Right forelimb (tissue), 1 donor: ENCODE results near the gene MAST3.
A peak's percentile ranks its signal among the peaks of the same experiment; 100 is the strongest.

Experiments
- DNase-seq: peaks from one replicate; pipeline ENCODE4 v3.0.0-alpha.2; 2018

MAST3 gene

DNA sequence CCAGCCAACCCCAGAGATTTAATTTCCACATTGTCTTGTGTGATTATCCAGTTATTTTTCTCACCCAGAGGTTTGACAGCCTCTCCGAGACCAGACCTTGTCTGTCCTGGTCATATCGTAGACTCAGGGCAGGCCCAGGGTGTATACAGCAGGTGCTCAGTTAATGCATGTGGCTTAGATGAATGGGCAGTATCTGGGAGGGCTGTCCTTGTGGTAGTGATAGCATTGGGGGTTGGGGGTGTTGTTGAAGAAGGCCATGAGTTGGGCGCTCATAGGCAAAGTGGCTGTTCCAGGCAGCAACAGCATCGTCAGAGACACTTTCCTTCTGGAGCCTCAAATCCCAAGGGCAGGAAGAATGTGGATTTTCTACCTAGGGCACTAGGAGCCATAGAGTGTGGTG is 16.9 kb downstream of the MAST3 start:
- no peak for DNase-seq

DNA sequence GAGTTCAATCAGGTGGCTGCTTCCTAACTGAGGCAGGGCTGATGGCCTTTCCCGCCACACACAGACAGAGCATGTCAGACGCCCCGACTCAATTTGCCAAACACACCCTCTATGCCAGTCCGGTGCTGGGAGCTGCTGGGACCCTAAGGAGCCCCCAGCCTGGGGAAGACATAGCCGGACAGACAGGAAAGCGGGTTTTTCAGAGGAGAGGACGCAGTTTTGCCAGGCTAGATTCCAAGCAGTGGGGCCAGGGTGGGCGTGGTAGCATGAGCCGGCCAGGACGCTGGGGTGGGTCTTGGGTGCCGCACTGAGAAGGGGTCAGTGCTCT is 19.8 kb downstream of the MAST3 start:
- no peak for DNase-seq

DNA sequence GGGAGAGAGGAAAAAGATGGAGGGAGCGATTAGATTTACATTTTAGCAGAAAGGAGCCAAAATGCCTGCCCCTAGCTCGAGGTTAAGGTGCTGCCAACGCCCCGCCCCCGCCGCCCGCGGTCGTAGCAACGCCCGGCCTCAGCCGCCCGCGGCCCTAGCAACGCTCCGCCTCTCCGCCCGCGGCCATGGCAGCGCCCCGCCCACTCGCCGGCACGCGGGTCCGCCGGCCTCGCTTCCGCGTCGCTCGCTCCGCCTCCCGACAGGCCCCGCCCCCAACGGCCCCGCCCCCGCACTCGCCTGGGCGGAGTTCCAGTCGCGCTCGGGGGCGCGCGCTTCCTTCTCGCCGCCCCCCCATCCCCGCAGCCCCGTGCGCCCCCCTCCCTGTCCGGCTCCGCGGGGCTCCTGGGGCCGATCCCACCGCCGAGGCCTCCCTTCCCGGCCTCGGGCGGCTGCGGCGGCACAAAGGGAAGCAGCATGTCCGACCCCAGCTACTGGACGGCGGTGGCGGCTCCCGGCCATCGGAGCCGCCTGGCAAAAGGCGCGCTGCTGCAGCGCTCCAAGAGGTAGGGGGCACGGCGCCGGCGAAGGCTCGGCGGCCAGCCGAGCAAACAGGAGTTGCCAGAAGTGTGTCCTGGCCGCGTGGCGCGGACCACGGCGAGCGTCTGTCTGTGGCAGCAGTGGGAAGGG is 20.3 kb downstream of the MAST3 start:
- DNase-seq, result peak; percentile 94

DNA sequence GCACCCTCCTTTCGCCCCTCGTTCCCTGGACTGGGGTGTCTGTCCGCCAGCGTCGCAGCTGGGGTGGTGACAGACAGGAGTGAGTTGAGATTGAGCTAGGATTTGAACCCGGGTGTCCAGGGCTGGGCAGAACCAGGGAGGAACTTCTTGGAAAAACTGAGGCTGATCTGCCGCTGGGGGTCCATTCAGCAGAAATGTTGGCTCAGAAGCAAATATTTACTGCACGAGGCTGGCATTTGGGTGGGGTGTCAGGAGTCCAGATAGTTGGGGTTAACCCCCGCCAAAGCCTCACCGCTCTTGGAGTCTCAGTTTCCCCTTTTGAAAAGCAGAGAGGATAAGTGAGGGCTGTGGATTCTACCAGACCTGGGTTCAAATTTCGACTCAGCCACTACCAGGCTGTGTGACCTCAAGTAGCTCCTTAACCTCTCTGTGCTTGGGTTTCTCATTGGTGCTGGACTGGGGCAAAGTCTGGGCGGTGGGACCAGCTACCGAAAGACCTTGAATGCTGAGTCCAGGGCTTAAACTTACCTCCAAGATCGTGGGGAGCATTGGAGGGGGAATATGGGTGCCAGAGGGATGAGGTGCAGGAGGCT is 20.9 kb downstream of the MAST3 start:
- no peak for DNase-seq

DNA sequence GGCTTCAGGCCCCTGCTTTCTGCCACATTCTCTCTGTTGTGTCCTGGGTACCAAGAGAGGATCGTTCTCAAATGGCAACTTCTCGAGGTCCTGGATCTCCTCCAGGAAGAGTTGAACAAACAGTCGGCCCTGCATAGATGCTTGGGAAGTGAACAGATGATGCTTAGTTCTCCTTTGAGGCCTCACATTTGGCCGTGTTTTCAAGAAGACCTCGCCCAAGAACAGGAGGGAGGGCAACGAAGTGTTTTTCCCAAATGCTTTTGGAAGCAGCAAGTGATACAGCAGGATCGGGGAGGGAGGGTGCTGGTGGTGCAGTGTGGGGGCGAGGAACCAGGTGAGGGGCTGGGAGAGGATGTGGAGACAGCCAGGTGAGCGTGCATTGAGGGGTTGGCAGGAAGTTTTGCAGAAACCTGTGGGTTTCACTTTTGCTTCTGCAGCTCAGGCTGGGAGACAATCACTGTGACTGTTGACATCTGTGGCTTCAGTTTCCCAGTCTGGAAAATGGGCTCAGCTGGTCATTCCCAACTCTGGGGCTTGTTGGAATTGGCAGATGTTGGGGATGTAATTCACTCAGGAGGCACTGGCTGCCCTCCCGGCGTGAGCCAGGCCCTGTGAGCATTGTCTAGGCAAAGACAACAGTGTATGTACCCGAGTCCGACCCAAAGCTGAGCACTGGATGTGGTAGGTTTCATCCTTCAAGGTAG is 21.6 kb downstream of the MAST3 start:
- no peak for DNase-seq

DNA sequence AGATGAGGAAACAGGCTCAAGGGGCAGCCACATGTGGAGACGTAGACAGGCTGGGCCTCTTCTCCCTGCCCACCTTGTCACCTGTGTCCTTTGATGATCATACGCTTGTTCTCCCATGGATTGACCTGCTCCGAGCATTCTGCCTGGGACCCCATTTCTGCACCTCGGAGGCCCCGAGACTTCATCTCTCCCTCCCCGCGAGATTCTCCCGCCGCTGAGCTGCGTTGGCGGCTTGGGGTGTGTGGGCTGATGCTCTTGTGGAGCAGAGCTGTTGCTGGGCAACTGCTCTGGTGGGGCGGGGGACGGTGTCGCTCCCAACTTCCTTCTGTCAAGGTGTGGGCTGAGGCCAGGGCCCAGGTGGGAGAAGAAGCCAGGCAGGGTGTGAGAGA is 22.1 kb downstream of the MAST3 start:
- no peak for DNase-seq

DNA sequence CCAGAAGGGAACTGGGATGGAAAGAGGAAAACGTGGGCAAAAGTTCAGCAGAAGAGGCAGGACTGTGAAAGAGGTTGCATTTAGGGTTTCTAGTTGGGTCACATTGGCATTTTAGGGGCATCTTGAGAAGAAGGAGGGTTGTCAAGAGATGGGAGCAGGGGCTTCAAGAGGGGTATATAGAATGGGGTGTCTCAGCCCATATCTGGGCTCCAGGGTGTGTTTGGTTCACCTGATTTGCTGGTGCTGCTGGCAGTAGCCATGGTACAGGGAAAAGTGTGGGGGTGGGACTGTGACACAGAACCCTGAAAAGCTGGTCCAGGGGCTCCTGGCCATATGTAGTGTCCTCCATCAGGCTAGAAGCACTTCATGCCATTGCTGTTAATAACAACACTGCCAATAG is 22.5 kb downstream of the MAST3 start:
- no peak for DNase-seq

DNA sequence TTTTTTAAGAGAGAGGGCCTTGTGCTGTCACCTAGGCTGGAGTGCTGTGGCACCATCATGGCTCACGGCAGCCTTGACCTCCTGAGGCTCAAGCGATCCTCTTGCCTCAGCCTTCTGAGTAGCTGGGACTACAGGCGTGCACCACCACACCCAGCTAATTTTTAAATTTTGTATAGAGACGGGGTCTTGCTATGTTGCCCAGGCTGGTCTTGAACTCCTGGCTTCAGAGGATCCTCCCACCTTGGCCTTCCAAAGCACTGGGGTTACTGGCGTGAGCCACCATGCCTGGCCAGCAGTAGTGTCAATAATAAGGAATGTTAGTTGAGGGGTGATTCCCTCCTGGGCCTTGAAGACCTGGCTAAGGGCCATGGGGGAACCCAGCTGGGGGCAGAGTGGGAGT is 23.6 kb downstream of the MAST3 start:
- DNase-seq, result no peak

DNA sequence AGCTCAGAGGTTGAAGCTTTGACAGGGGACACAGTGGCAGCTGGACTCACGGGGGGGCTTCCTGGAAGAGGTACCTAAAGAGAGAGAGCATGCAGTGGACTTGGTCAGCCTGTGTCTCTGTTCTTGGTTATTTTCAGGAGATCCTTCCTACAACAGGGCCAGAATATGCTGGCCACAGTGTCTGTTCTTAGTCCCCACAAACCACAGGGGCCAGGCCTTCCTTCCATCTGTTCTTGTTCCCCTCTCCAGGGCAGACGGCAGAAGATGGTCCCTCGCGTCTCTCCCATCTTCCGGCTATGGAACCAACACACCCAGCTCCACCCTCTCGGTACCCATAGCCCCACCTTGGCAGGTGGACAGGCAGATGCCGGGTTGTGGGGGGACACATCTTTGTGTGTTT is 24.8 kb downstream of the MAST3 start:
- no peak for DNase-seq

DNA sequence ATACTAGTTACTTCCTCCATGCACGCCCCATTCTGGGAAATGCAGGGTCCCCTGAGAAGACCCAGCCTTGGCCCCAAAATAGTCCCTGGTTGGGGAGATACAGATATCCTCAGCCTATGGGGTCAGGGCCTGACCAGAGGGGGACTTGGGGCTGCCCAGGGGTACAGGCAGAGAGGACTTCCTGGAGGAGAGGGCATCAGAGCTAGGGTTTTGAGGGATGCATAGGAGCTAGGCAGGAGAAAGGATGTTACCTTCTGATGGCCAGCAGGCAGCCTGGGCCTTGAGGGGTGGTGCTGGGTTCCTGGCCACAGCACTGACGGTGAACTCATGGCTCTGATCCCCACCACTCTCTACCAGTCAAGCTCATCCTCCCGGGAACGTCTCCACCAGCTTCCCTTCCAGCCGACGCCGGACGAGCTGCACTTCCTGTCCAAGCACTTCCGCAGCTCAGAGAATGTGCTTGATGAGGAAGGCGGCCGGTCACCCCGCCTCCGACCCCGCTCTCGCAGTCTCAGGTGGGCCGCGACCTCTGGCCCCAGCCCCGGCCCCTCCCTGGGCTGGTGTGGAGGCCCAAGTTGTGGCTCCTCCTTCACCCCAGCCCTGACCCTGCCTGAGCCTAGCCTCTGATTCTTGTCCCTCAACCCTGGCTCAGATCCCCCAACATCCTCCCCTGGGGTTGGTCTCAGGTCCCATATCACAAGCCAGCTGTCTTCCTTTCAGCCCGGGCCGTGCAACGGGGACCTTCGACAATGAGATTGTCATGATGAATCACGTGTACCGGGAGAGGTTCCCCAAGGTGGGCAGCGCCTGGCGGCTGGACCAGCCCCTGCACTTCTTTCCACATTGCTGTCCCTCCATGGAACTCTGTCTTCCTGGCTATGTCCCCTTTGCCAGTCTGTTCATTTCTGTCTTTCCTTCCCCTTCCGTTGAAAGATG is 25.6 kb downstream of the MAST3 start:
- DNase-seq, result no peak

DNA sequence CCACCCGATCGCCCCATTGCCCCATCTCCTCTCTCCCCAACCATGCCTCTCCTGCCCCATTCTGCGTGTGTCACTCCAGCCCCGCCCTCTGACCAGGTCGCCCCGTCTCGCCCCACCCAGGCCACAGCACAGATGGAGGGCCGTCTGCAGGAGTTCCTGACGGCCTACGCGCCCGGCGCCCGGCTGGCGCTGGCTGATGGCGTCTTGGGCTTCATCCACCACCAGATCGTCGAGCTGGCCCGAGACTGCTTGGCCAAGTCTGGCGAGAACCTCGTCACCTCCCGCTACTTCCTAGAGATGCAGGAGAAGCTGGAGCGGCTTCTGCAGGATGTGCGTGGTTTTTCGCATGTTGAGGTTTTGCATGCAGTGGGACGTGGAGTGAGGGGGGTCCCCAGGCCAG is 26.2 kb downstream of the MAST3 start:
- no peak for DNase-seq

DNA sequence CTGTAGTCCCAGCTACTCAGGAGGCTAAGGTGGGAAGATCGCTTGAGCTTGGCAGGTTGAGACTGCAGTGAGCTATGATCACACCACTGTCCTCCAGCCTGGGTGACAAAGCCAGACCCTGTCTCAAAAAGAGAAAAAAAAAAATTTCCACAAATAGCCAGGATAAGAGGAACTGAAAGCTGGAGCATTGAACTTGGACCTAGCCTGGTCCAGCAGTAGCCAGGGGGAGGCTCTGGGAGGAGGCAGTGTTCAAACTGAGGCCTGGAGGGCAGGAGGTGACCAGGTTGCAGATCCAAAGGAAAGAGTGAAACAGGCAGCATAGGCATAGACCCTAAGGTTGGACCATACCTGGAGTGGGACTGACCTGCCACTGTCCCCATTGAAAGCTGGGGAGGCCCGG is 28.5 kb downstream of the MAST3 start:
- DNase-seq, result no peak

DNA sequence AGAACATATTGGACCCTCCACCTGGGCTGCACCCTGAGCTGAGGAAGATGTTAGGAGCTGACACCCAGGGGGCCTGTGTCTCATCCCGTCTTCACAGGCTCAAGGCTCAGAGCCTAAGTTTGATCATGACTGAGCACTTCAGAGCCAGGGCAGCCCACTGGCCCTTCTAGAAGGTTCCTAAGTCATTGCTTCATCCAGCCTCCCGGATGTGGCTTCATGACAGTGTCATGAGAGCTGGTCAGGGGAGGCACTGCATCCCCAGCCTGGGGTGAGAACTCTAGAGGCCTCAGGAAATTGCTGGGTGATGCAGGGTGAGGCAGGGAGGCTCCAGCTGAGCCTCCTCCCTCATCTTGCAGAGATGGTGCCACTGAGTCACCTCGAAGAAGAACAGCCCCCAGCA is 30.5 kb downstream of the MAST3 start:
- no peak for DNase-seq

DNA sequence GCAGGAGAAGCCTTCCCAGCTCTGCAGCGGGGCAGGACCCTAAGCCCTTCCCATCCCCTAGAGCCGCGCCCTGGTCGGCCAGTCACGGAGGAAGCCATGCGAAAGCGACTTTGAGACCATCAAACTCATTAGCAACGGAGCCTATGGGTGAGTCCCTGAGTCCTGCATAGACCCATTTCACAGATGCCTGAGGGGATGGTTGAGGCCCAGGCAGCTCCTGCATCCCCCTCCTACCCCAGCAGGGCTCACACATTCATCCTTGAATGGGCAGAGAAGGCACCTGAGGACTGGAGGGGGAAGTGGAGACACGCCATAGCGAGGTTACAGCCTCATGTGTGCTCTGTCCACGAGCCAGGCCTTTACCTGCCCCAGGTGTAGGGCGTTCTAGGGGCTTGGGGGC is 31.2 kb downstream of the MAST3 start:
- DNase-seq, result no peak

DNA sequence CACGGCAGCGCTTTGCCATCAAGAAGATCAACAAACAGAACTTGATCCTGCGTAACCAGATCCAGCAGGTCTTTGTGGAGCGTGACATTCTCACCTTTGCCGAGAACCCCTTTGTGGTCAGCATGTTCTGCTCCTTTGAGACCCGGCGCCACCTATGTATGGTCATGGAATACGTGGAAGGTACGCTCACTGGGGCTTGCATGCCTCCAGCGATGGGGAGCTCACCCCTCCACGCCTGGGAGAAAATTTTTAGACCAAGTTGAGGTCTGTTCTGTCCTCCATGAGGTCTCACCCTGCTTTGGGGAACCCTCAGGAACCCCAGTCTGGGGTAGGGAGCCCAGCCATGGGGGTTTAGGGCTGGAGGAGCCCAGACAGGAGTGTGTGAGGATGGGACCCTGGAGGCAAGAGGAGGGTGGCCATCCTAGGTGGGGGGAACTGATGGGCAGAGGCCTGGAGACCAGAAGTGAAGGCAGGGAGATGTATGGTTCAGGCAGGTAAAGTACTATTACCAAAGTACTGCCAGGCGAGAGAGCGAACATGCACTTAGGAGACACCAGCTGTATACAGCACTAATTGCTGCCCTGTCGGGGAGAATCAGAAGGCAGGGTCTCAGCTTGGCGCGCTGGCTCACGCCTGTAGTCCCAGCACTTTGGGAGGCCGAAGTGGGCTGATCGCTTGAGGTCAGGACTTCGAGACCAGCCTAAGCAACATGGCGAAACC is 33.1 kb downstream of the MAST3 start:
- DNase-seq, result no peak

DNA sequence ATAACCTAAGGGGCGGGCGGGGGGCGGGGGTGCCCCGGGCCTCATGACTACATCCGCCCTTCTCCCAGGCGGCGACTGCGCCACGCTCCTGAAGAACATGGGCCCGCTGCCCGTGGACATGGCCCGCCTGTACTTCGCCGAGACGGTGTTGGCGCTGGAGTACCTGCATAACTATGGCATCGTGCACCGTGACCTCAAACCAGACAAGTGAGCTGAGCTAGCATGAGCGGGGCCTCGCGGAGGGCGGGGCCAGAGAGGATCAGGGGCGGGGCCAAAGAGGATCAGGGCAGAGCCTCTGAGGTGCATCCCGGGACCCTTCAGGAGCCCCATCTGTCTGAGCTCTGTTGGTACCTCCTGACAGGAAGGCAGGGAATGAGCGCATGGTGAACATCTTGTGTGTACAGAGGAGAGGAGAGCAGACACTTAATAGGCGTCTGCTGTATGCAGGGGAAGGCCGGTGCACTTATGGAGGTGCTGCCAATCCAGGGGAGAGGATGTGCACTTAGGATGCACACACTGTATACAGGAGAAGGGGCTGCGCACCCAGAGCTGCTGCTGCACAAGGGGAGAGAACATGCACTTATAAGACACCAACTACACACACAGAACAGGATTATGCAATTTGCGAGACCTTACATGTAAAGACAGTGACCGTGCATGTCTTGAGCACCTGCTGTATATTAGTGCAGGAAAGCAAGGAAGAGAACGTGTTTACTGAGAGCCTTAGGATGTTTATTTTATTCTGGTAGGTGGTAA is 34.4 kb downstream of the MAST3 start:
- no peak for DNase-seq

DNA sequence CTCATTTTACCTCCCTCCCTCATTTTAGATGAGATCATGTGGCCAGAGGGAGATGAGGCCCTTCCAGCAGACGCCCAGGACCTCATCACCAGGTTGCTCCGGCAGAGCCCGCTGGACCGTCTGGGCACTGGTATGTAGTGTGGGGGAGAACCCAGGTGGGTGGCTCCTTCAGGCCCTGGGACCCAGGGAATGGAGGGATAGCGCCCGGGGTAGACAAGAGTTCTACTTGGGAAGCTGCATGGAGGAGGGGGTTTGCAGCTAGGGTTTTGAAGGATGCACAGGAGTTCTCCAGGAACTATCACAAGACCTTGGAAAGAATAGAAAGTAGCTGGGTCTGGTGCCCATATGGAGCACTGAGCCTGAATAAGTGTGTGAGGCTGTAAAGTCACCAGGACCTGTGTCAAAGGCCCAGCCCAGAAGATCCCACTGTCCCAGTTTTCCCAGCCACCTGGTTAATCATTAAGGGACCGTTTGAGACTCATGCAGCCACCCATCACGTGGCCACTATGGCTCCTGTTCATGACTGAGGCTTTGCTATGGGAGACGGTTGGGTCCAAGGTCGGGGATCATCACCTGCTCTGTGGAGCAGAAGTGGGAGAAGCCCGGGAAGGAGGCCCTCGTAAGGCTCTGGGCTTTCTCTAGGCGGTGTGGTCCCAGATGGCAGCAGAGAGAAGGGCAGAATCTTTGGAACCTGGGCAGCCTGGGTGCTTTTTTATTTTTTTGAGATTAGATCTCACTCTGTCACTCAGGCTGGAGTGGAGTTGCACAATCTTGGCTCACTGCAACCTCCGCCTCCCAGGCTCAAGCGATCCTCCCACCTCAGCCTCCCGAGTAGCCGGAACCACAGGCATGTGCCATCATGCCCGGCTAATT is 38.4 kb downstream of the MAST3 start:
- no peak for DNase-seq

DNA sequence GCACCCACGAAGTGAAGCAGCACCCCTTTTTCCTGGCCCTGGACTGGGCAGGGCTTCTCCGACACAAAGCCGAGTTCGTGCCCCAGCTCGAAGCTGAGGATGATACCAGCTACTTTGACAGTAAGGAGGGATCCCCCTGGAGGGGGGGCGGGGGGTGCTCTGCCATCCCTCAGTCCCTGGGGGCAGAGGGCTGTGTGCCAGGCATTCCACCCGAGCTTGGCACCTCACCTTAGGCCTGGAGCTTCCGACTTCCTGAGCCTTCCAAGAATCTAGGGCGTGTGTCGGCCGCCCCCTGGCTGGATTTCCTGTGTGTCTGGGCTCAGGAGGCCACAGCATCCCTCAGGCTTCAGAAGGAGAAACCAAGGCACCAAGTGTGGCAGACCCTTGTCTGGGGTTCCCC is 39.7 kb downstream of the MAST3 start:
- DNase-seq, result no peak

DNA sequence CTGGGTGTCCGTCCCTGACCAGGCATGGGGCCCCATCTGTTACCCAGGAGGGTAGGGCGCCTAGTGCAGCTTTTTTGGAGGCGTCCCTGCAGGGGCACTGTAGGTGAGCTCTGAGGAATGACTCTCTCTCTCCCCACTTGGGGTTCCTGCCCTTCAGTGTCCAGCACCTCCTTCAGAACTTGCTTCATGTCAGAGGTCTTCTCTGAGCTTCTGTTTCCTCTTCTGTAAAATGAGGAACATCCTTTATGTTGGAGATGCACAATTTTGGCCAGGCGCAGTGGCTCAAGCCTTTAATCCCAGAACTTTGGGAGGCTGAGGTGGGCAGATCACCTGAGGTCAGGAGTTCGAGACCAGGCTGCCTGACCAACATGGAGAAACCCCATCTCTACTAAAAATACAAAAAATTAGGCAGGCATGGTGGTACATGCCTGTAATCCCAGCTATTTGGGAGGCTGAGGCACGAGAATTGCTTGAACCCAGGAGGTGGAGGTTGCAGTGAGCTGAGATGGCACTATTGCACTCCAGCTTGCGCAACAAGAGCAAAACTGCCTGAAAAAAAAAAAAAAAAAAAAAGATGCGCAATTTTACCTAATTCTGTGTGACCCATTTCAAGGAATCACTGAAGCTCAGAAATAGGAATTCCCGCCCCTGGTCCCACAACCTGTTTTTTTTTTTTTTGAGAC is 40.2 kb downstream of the MAST3 start:
- DNase-seq, result no peak

DNA sequence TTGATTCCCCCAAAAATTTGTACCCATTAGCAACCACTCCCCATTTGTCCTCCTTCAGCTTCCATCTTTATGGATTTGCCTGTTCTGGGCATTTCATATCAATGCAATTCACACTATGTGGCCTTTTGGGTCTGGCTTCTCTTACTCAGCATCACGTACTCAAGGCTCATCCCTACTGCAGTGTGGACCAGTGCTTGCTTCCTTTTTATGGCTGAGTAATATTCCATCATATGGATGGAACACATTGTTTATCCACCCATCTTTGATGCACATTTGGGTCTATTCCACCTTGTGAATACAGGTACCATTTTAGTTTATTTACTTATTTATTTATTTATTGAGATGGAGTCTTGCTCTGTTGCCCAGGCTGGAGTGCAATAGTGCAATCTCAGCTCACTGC is 42.9 kb downstream of the MAST3 start:
- DNase-seq, result no peak

DNA sequence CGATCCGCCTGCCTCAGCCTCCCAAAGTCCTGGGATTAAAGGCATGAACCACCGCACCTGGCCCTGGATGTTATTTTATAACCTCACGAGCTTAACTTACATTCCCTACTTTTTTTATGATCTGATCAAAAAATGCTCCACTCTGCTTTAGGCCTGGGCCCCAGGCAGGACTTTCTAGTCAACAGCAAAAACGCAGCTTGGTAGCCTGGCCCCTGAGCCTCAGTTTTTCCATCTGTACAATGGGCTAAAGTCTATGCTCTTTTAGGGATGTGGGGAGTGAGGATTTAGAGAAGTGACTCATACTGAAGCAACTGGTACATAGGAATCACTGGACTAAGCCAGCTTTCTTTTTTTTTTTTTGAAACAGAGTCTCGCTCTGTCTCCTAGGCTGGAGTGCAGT is 43.5 kb downstream of the MAST3 start:
- DNase-seq, result no peak
